H9 (cell line): ENCODE results near the gene HCFC2. TPM values are rescaled to one million over a fixed set of nuclear protein-coding genes. Genes with fewer than 3 reads are reported as not detected.

Source experiments
- DNase-seq: peaks from one replicate; pipeline ENCODE4 v3.0.0-alpha.2; 2017
- H2AFZ ChIP-seq: one replicate; pipeline ENCODE4 v1.6.1; 2013; ENCODE audit warnings: mild to moderate bottlenecking, low read length, control low read depth, moderate library complexity
- H2AK5ac ChIP-seq: 2 replicates; pipeline ENCODE4 v1.6.1; 2013; ENCODE audit warnings: low read length, control low read depth, mixed read lengths; ENCODE audit not compliant: insufficient read length
- H2BK120ac ChIP-seq: one replicate; pipeline ENCODE4 v1.6.1; 2013; ENCODE audit warnings: low read depth, mild to moderate bottlenecking, low read length, control low read depth, inconsistent platforms; ENCODE audit not compliant: poor library complexity, severe bottlenecking
- H2BK12ac ChIP-seq: 2 replicates; pipeline ENCODE4 v1.6.1; 2013; ENCODE audit warnings: low read length, control low read depth, mixed read lengths, low read depth; ENCODE audit not compliant: insufficient read length
- H2BK15ac ChIP-seq: 2 replicates; pipeline ENCODE4 v1.6.1; 2013; ENCODE audit warnings: low read depth, low read length, control low read depth
- H2BK20ac ChIP-seq: one replicate; pipeline ENCODE4 v1.6.1; 2013; ENCODE audit warnings: low read depth, mild to moderate bottlenecking, low read length, control low read depth, inconsistent platforms; ENCODE audit not compliant: poor library complexity, severe bottlenecking
- H2BK5ac ChIP-seq: 2 replicates; pipeline ENCODE4 v1.6.1; 2013; ENCODE audit warnings: low read length, control low read depth, mixed read lengths; ENCODE audit not compliant: insufficient read length
- H3K14ac ChIP-seq: 2 replicates; pipeline ENCODE4 v1.6.1; 2013; ENCODE audit warnings: low read length, control low read depth; ENCODE audit not compliant: insufficient read depth
- H3K18ac ChIP-seq: 2 replicates; pipeline ENCODE4 v1.6.1; 2013; ENCODE audit warnings: low read depth, mild to moderate bottlenecking, mixed read lengths, low read length, control low read depth; ENCODE audit not compliant: insufficient read length
- H3K23ac ChIP-seq: 2 replicates; pipeline ENCODE4 v1.6.1; 2013; ENCODE audit warnings: low read length, control low read depth, mixed read lengths, low read depth; ENCODE audit not compliant: insufficient read length
- H3K23me2 ChIP-seq: 2 replicates; pipeline ENCODE4 v1.6.1; 2013; ENCODE audit warnings: low read depth, mild to moderate bottlenecking, mixed read lengths, low read length, control low read depth; ENCODE audit not compliant: insufficient read length, poor library complexity, severe bottlenecking
- H3K27ac ChIP-seq: 2 replicates; pipeline ENCODE4 v1.5.1; 2013; ENCODE audit warnings: low read length, control low read depth, mixed read lengths, low read depth; ENCODE audit not compliant: insufficient read length
- H3K27me3 ChIP-seq: 2 replicates; pipeline ENCODE4 v1.6.1; 2013; ENCODE audit warnings: low read length, control low read depth, inconsistent platforms; ENCODE audit not compliant: insufficient read depth
- H3K4ac ChIP-seq: 2 replicates; pipeline ENCODE4 v1.6.1; 2013; ENCODE audit warnings: low read depth, mild to moderate bottlenecking, control low read depth, inconsistent platforms, low read length, moderate library complexity
- H3K4me1 ChIP-seq: 2 replicates; pipeline ENCODE4 v1.6.1; 2013; ENCODE audit warnings: low read length, control low read depth, inconsistent platforms; ENCODE audit not compliant: insufficient read depth
- H3K4me2 ChIP-seq: 2 replicates; pipeline ENCODE4 v1.6.1; 2013; ENCODE audit warnings: low read length, control low read depth, mixed read lengths; ENCODE audit not compliant: insufficient read length, insufficient read depth
- H3K56ac ChIP-seq: 2 replicates; pipeline ENCODE4 v1.6.1; 2013; ENCODE audit warnings: low read depth, mild to moderate bottlenecking, mixed read lengths, low read length, control low read depth; ENCODE audit not compliant: insufficient read length
- H3K79me1 ChIP-seq: 2 replicates; pipeline ENCODE4 v1.6.1; 2013; ENCODE audit warnings: low read depth, mild to moderate bottlenecking, moderate library complexity, low read length, control low read depth, inconsistent platforms; ENCODE audit not compliant: insufficient read depth, poor library complexity, severe bottlenecking
- H3K79me2 ChIP-seq: 2 replicates; pipeline ENCODE4 v1.6.1; 2013; ENCODE audit warnings: low read length, control low read depth, inconsistent platforms; ENCODE audit not compliant: insufficient read depth
- H3K9ac ChIP-seq: 2 replicates; pipeline ENCODE4 v1.6.1; 2013; ENCODE audit warnings: low read length, control low read depth, mixed read lengths; ENCODE audit not compliant: insufficient read length; ENCODE audit errors: extremely low read depth
- H3K9me3 ChIP-seq: one replicate; pipeline ENCODE4 v1.6.1; 2013; ENCODE audit warnings: low read depth, low read length, inconsistent platforms; ENCODE audit not compliant: control insufficient read depth
- H3T11ph ChIP-seq: one replicate; pipeline ENCODE4 v1.6.1; 2013; ENCODE audit warnings: mild to moderate bottlenecking, low read length, control low read depth, inconsistent platforms
- H4K20me1 ChIP-seq: one replicate; pipeline ENCODE4 v1.6.1; 2013; ENCODE audit not compliant: control insufficient read depth, insufficient read length, insufficient read depth
- H4K5ac ChIP-seq: 2 replicates; pipeline ENCODE4 v1.6.1; 2013; ENCODE audit warnings: low read depth, mild to moderate bottlenecking, mixed read lengths, low read length, control low read depth; ENCODE audit not compliant: insufficient read length
- H4K8ac ChIP-seq: replicated peaks from 2 replicates; pipeline ENCODE4 v1.6.1; 2013; ENCODE audit warnings: low read length, control low read depth, mixed read lengths, low read depth; ENCODE audit not compliant: insufficient read length
- H4K91ac ChIP-seq: 2 replicates; pipeline ENCODE4 v1.6.1; 2013; ENCODE audit warnings: low read depth, mild to moderate bottlenecking, moderate library complexity, mixed read lengths, low read length, control low read depth; ENCODE audit not compliant: insufficient read length
- H3K27ac Mint-ChIP-seq, 3 experiments: 2 replicates in 2 of 3; 3 replicates in 1 of 3; pipeline ENCODE4 v1.8.0; 2020 to 2021; ENCODE audit warnings: mixed read lengths in 3 of 3, mild to moderate bottlenecking in 1 of 3, moderate library complexity in 1 of 3
- H3K27me3 Mint-ChIP-seq: 2 replicates; pipeline ENCODE4 v1.8.0; 2021; ENCODE audit warnings: low read depth, mild to moderate bottlenecking, moderate library complexity, mixed read lengths
- H3K36me3 Mint-ChIP-seq, 3 experiments: 2 replicates in 2 of 3; 3 replicates in 1 of 3; pipeline ENCODE4 v1.8.0; 2020 to 2021; ENCODE audit warnings: low read depth in 3 of 3, mixed read lengths in 3 of 3; ENCODE audit not compliant: insufficient read depth in 1 of 3
- H3K4me1 Mint-ChIP-seq, 2 experiments: 2 replicates each; pipeline ENCODE4 v1.8.0; 2020; ENCODE audit warnings: mixed read lengths in 2 of 2
- H3K4me3 Mint-ChIP-seq, 2 experiments: 2 replicates in 1 of 2; 3 replicates in 1 of 2; pipeline ENCODE4 v1.8.0; 2020 to 2021; ENCODE audit warnings: mild to moderate bottlenecking in 2 of 2, mixed read lengths in 2 of 2, moderate library complexity in 1 of 2
- H3K9me3 Mint-ChIP-seq, 2 experiments: 2 replicates in 1 of 2; 3 replicates in 1 of 2; pipeline ENCODE4 v1.8.0; 2020; ENCODE audit warnings: mild to moderate bottlenecking in 2 of 2, mixed read lengths in 2 of 2, moderate library complexity in 1 of 2
- CTCF ChIP-seq: fragments of 200-600 bp; sonication (generic); conservative IDR thresholded peaks from 3 replicates; pipeline ENCODE4 v1.8.0; 2021; ENCODE audit warnings: antibody characterized with exemption, mild to moderate bottlenecking
- whole genome bisulfite sequencing: extraction: QIAGEN DNeasy Blood & Tissue Kit; methylation state at CpG from one replicate; pipeline ENCODE4 v1.1.7; 2013; ENCODE audit warnings: missing lambda C conversion rate, low lambda C conversion rate, mixed read lengths; ENCODE audit not compliant: insufficient read length; ENCODE audit errors: extremely low coverage; 5-methylcytosine and 5-hydroxymethylcytosine counted together
- total RNA-seq: library from RNA; stranded (reverse); gene quantifications from 2 replicates; pipeline ENCODE4 v1.2.1, GENCODE V29; 2021

HCFC2 gene
- total RNA-seq, 1 experiment from 2014 or later = 1.9 TPM

- H4K5ac ChIP-seq = no peak overlapping the region
- no CpG with 5 or more reads among the region's 2 CpGs for WGBS
- H3K23me2 ChIP-seq = no peaks in the 10 kb centered on the region
- H3K36me3 Mint-ChIP-seq = no peaks in the 10 kb centered on the region
- no peak overlapping the region for H2BK12ac ChIP-seq
- no peak overlapping the region for H4K8ac ChIP-seq
- no peak overlapping the region for H2BK15ac ChIP-seq
- H3K27me3 Mint-ChIP-seq = peaks cover 19% of the 10 kb centered on the region
- H3K9me3 Mint-ChIP-seq = no peaks in the 10 kb centered on the region; a peak in 1 of 5 replicates
- no peak overlapping the region for H3K9ac ChIP-seq
- no peak for DNase-seq
- no peak overlapping the region for H3T11ph ChIP-seq
- H2BK20ac ChIP-seq = no peak overlapping the region
- H3K23ac ChIP-seq = no peak overlapping the region
- no peaks in the 10 kb centered on the region for H3K79me2 ChIP-seq
- no peak overlapping the region for H3K4ac ChIP-seq
- H3K18ac ChIP-seq = no peak overlapping the region
- no peak overlapping the region for H2BK5ac ChIP-seq
- peaks cover 8 to 9% of the 10 kb centered on the region in 2 experiments for H3K4me1 Mint-ChIP-seq
- no peak overlapping the region for H3K4me2 ChIP-seq
- H2AK5ac ChIP-seq = no peak overlapping the region
- H4K20me1 ChIP-seq = no peaks in the 10 kb centered on the region
- H3K27ac ChIP-seq = no peak overlapping the region
- H3K14ac ChIP-seq = no peak overlapping the region
- H2BK120ac ChIP-seq = no peak overlapping the region
- TF ChIP-seq CTCF = no peak
- H3K4me3 Mint-ChIP-seq = no peak overlapping the region
- H3K27me3 ChIP-seq = no peaks in the 10 kb centered on the region
- H3K27ac Mint-ChIP-seq = no peak overlapping the region
- no peaks in the 10 kb centered on the region; the same call in 1 of the 2 replicates for H3K4me1 ChIP-seq
- no peaks in the 10 kb centered on the region for H3K79me1 ChIP-seq
- H4K91ac ChIP-seq = no peak overlapping the region
- no peaks in the 10 kb centered on the region for H3K9me3 ChIP-seq
- H2AFZ ChIP-seq = no peak overlapping the region
- H3K56ac ChIP-seq = no peak overlapping the region
These were observed 78.2 kb downstream of the HCFC2 start for GRCh38 chr12:104142543-104142942.
